HEK293 (cell line): ENCODE data around the gene GAP43.

ENCODE experiments used
- TCF7L2 ChIP-seq: IDR thresholded peaks from 2 replicates; pipeline ENCODE4 v1.6.1; 2011; ENCODE audit warnings: low read depth, mild to moderate bottlenecking, inconsistent platforms, low read length, moderate library complexity, borderline replicate concordance
- ZNF133 ChIP-seq: fragments of 450-650 bp; formaldehyde crosslinking; IDR thresholded peaks from 2 replicates; pipeline ENCODE4 v1.5.1; 2016; ENCODE audit warnings: missing biosample characterization, missing genetic modification characterization
- ZNF140 ChIP-seq: fragments of 450-650 bp; formaldehyde crosslinking; IDR thresholded peaks from 2 replicates; pipeline ENCODE4 v1.5.1; 2016; ENCODE audit warnings: missing biosample characterization, missing genetic modification characterization
- ZNF571 ChIP-seq: fragments of 450-650 bp; formaldehyde crosslinking; IDR thresholded peaks from 2 replicates; pipeline ENCODE4 v1.5.0; 2017; ENCODE audit warnings: missing biosample characterization, missing genetic modification characterization
- ZSCAN30 ChIP-seq: fragments of 450-650 bp; IDR thresholded peaks from 2 replicates; pipeline ENCODE4 v1.5.1; 2018; ENCODE audit warnings: missing biosample characterization, mild to moderate bottlenecking, missing genetic modification characterization, moderate library complexity
- TF ChIP-seq, protein P1 (sequence below): fragments of 450-650 bp; formaldehyde crosslinking; IDR thresholded peaks from 2 replicates; pipeline ENCODE4 v1.5.1; 2016; ENCODE audit warnings: missing biosample characterization, missing genetic modification characterization

GRCh38 chr3:115611630-115612029 is 11.7 kb upstream of the GAP43 start:
- TF ChIP-seq, protein P1, sequence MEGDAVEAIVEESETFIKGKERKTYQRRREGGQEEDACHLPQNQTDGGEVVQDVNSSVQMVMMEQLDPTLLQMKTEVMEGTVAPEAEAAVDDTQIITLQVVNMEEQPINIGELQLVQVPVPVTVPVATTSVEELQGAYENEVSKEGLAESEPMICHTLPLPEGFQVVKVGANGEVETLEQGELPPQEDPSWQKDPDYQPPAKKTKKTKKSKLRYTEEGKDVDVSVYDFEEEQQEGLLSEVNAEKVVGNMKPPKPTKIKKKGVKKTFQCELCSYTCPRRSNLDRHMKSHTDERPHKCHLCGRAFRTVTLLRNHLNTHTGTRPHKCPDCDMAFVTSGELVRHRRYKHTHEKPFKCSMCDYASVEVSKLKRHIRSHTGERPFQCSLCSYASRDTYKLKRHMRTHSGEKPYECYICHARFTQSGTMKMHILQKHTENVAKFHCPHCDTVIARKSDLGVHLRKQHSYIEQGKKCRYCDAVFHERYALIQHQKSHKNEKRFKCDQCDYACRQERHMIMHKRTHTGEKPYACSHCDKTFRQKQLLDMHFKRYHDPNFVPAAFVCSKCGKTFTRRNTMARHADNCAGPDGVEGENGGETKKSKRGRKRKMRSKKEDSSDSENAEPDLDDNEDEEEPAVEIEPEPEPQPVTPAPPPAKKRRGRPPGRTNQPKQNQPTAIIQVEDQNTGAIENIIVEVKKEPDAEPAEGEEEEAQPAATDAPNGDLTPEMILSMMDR, result no peak
- TF ChIP-seq ZNF140 (tag by site-specific recombination) (no peak), ZNF571 (no peak), ZSCAN30 (no peak), ZNF133 (tag by site-specific recombination) (no peak), TCF7L2 (no peak)
